ENCODE results near the gene DAGLB.
A peak's percentile ranks its signal among the peaks of the same experiment; 100 is the strongest.

Gene DAGLB

GRCh38 chr7:6376820-6377219 lies 70.9 kb downstream of the DAGLB start:
- TF ChIP-seq CTCF (IDR thresholded peaks at IDR 0.05; ENCODE audit: insufficient read depth, low read length, missing control alignments): no peak
- H3K4me3 ChIP-seq (ENCODE audit: low read depth, low read length): no peak overlapping the region; the same call in 1 of the 2 replicates
- ChIA-PET CTCF (interaction anchor here (0.6 kb wide), 1 partner anchor 84 kb away, joined by 3 read pairs; no protein-coding TSS in a partner anchor), POLR2A (no interaction called here)
- DNase-seq (ENCODE audit: low read depth, low spot score): no peak

- CTCF ChIA-PET: no interaction called here
- H3K4me3 ChIP-seq (ENCODE audit: low read depth, low read length): peak overlapping the region; percentile 67
- TF ChIP-seq CTCF (IDR thresholded peaks at IDR 0.05; ENCODE audit: insufficient read depth, low read length, missing control alignments): no peak
- no peak for DNase-seq (ENCODE audit: low read depth, low spot score)
- POLR2A ChIA-PET: no interaction called here
These were observed 72.2 kb downstream of the DAGLB start for GRCh38 chr7:6375348-6376101.

GRCh38 chr7:6367701-6368211 lies 80.0 kb downstream of the DAGLB start:
- CTCF ChIA-PET: interaction anchor here (1.2 to 1.5 kb wide), 3 partner anchors 18 to 371 kb away, joined by 3 to 7 read pairs (median 4); no protein-coding TSS in a partner anchor
- no peak for DNase-seq (ENCODE audit: low read depth, low spot score)
- H3K4me3 ChIP-seq (ENCODE audit: low read depth, low read length): no peak overlapping the region
- POLR2A ChIA-PET: no interaction called here
- TF ChIP-seq CTCF (IDR thresholded peaks at IDR 0.05; ENCODE audit: insufficient read depth, low read length, missing control alignments): no peak

- ChIA-PET POLR2A (no interaction called here), CTCF (no interaction called here)
- H3K4me3 ChIP-seq (ENCODE audit: low read depth, low read length): no peak overlapping the region
- TF ChIP-seq CTCF (IDR thresholded peaks at IDR 0.05; ENCODE audit: insufficient read depth, low read length, missing control alignments): no peak
- no peak for DNase-seq (ENCODE audit: low read depth, low spot score)
These were observed 82.3 kb downstream of the DAGLB start for GRCh38 chr7:6365451-6365850.

- TF ChIP-seq CTCF (IDR thresholded peaks at IDR 0.05; ENCODE audit: insufficient read depth, low read length, missing control alignments): no peak
- CTCF ChIA-PET: interaction anchor here (1.1 to 1.6 kb wide), 2 partner anchors 253 to 363 kb away, joined by 3 to 6 read pairs; no protein-coding TSS in a partner anchor
- no peak for DNase-seq (ENCODE audit: low read depth, low spot score)
- POLR2A ChIA-PET: no interaction called here
- no peak overlapping the region for H3K4me3 ChIP-seq (ENCODE audit: low read depth, low read length)
These were observed 86.9 kb downstream of the DAGLB start for GRCh38 chr7:6360841-6361240.

GRCh38 chr7:6359734-6360133 lies 88.0 kb downstream of the DAGLB start:
- ChIA-PET CTCF (interaction anchor here (1.6 kb wide), 2 partner anchors 252 to 362 kb away, joined by 3 to 7 read pairs; no protein-coding TSS in a partner anchor), POLR2A (no interaction called here)
- no peak for TF ChIP-seq CTCF (IDR thresholded peaks at IDR 0.05; ENCODE audit: insufficient read depth, low read length, missing control alignments)
- no peak for DNase-seq (ENCODE audit: low read depth, low spot score)
- no peak overlapping the region for H3K4me3 ChIP-seq (ENCODE audit: low read depth, low read length)

Measured in AG04449 (cell line).